ENCODE results near the gene CDRT4. TPM values are rescaled to one million over a fixed set of nuclear protein-coding genes. Genes with fewer than 3 reads are reported as not detected.

The CDRT4 gene
- total and polyA plus RNA-seq, 9 donors: 0.57 to 7.8 (median 2.2) TPM

DNA sequence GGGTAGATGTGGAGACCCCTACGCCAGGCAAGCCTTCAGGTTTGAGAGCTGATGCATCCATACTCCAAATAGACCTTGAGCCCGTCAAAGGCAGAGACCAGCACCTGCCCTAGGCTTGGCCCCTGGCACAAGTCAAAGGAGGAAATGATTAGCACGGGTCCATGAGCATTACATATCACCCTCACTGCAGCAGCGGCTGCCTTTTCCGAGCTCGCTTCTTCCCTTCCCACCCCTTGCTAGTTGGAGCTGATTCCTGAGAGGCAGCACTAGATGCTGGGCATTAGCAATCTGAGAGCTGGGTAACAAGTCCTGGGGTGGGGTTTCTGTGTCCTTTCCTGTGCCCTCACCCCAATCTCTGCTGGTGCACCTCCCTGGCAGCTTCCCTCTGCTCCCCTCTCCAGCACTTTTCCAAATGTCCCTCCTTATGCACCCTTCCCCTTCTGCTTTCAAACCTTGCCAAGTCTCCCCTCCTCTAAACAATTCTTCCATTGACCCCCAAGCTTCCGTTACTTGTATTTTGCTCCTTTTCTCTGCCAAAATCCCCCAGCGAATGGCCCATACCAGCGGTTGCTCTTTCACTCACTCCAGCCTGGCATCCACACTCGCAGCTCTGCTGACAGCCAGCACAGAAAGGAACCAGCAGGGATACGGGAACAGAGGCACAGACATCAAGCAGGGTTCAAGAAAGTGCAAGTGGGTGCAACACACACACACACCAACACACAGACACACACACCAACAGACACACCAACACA, 3.0 kb downstream of the CDRT4 start:
- Histone ChIP-seq H3K36me3 (ENCODE audit: control insufficient read depth, insufficient read depth, low read length) (no peaks in the 10 kb centered on the region), H3K27ac (ENCODE audit: low read length) (peak overlapping the region; percentile 79), H3K4me3 (ENCODE audit: low read length) (no peak overlapping the region), H3K9me3 (replicated peaks; ENCODE audit: control insufficient read depth, low read depth, low read length) (no peaks in the 10 kb centered on the region), H3K4me1 (ENCODE audit: control insufficient read depth, insufficient read depth, low read length) (peaks cover 41% of the 10 kb centered on the region), H3K27me3 (ENCODE audit: control insufficient read depth, insufficient read depth, low read length) (no peaks in the 10 kb centered on the region)
- 46% methylated on average over 7 of the region's 11 CpGs for WGBS (ENCODE audit: insufficient coverage)
- peak; percentile 41 for DNase-seq

DNA sequence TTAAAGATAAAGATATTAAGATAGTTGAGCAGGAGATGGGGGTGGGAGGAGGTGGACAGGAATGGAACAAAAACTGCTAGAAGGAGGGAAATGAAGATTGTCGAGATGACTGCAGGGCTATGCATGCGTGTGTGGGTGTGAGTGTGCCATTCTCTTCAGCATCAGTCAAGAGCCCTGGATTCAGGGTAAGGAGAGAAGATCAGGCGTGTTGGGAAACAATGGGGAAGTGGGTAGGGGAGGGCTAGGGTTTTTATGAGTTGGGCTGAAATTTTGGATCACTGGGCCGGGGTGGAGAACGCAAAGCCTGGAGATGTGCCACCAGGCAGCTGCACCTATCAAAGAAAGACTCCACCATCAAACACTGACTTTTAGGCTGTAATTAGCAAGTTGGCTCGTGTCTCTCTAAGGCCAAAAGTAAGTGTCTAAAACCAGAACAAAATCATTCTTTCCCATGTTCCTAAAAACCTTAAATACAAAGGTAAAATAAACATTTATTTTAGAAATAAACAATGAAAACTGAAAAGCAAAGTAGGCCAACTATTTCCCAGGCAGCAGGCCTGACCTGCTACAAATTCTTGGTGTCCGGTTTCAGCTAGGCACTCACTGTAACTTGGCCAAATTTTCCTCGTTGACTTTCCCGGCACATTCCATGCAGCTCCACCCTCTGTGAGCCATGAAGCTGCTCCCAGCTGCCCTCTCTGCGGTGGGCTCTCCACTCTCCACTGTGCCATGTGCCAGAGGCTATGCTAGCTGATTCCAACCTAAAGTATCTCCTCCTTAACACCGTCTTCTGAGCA, 4.2 kb downstream of the CDRT4 start:
- peak; percentile 85 for DNase-seq
- Histone ChIP-seq H3K4me3 (ENCODE audit: low read length) (no peak overlapping the region), H3K4me1 (ENCODE audit: control insufficient read depth, insufficient read depth, low read length) (peaks cover 42% of the 10 kb centered on the region), H3K27ac (ENCODE audit: low read length) (peak overlapping the region; percentile 79), H3K9me3 (replicated peaks; ENCODE audit: control insufficient read depth, low read depth, low read length) (no peaks in the 10 kb centered on the region), H3K27me3 (ENCODE audit: control insufficient read depth, insufficient read depth, low read length) (no peaks in the 10 kb centered on the region), H3K36me3 (ENCODE audit: control insufficient read depth, insufficient read depth, low read length) (no peaks in the 10 kb centered on the region)
- WGBS (ENCODE audit: insufficient coverage): 30% methylated on average over 5 of the region's 11 CpGs

DNA sequence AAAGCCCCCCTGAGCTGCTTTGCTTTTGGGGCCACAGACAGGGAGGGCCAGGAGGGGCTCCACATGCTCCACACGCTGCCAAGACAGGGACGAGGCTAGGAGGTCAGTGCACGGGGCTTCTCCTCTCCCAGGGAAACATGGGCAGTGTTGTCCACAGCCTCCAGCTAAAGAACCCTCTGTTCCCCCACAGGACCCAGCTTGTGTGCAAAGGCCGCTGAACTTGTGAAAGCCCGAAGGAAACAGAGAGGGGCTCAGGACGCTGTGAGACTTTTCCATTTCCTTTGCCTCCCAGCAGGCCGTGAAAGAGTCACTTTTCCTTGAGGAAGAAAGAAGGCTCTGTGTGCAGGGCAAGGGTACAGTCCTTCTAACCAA, 9.7 kb downstream of the CDRT4 start:
- H3K4me3 ChIP-seq (ENCODE audit: low read length): no peak overlapping the region
- peak overlapping the region; percentile 93 for H3K27ac ChIP-seq (ENCODE audit: low read length)
- H3K4me1 ChIP-seq (ENCODE audit: control insufficient read depth, insufficient read depth, low read length): peaks cover 49% of the 10 kb centered on the region
- H3K36me3 ChIP-seq (ENCODE audit: control insufficient read depth, insufficient read depth, low read length): no peaks in the 10 kb centered on the region
- H3K27me3 ChIP-seq (ENCODE audit: control insufficient read depth, insufficient read depth, low read length): no peaks in the 10 kb centered on the region
- WGBS (ENCODE audit: insufficient coverage): 9% methylated on average over 5 of the region's 7 CpGs
- H3K9me3 ChIP-seq (replicated peaks; ENCODE audit: control insufficient read depth, low read depth, low read length): peaks cover 5% of the 10 kb centered on the region
- no peak for DNase-seq

DNA sequence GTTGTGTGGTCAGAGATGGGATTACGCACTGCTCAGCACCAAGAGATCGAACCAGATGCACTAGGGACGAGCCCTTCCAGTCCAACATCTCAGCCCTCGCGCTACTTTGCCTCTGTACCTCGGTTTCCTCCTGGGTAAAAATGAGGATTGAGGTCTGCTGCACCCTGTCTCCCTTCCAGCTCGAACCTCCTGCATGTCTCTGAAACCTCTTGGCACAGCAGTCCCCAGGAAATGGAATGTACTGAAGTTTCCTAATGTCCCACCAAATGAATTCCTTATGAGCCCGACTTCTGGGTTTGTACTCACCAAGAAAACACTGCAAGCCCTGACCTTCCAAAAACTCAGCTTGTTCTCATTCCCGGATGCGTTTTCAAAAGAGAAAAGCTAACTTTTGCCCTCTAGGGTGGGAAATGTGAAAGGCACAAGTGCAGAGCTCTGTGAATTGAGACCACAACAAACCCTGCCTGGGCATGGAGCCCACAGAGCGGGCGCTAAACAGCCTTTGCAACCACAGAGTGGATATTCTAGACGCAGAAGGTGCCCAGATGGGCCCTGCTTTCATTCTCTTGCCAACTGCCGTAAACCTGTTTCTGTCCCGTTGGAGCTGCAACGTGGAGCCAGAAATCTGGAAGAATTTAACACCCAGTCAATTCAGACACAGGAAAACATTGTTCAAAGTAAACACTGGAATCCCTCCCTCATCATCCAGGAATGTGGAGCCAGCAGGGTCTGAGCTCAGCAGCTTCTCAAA, 10.3 kb downstream of the CDRT4 start:
- no peaks in the 10 kb centered on the region for H3K36me3 ChIP-seq (ENCODE audit: control insufficient read depth, insufficient read depth, low read length)
- peak overlapping the region; percentile 93 for H3K27ac ChIP-seq (ENCODE audit: low read length)
- 15% methylated on average over 15 of the region's 16 CpGs for WGBS (ENCODE audit: insufficient coverage)
- peaks cover 5% of the 10 kb centered on the region for H3K9me3 ChIP-seq (replicated peaks; ENCODE audit: control insufficient read depth, low read depth, low read length)
- no peaks in the 10 kb centered on the region for H3K27me3 ChIP-seq (ENCODE audit: control insufficient read depth, insufficient read depth, low read length)
- peaks cover 48% of the 10 kb centered on the region for H3K4me1 ChIP-seq (ENCODE audit: control insufficient read depth, insufficient read depth, low read length)
- peak; percentile 95 for DNase-seq
- H3K4me3 ChIP-seq (ENCODE audit: low read length): no peak overlapping the region

DNA sequence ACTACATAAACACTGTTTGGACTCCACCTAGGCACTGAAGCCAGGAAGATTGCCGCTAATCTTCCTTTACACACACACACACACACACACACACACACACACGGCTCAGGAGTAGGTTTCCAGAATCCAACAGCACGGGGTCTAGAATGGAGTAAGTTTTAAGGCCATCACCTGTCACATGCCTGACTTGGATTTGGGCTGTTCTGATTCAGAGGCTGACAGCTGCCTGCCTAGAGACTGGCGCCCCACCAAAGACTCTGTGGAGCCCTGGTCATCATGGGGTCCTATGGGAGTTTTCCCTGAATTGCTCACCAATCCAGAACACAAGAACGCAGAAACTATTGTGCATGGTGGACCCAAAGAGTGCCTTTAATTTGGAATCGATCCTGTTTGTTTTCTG, 10.9 kb downstream of the CDRT4 start:
- Histone ChIP-seq H3K9me3 (replicated peaks; ENCODE audit: control insufficient read depth, low read depth, low read length) (peaks cover 5% of the 10 kb centered on the region), H3K36me3 (ENCODE audit: control insufficient read depth, insufficient read depth, low read length) (no peaks in the 10 kb centered on the region), H3K27ac (ENCODE audit: low read length) (peak overlapping the region; percentile 93), H3K4me3 (ENCODE audit: low read length) (no peak overlapping the region), H3K27me3 (ENCODE audit: control insufficient read depth, insufficient read depth, low read length) (no peaks in the 10 kb centered on the region), H3K4me1 (ENCODE audit: control insufficient read depth, insufficient read depth, low read length) (peaks cover 48% of the 10 kb centered on the region)
- DNase-seq: peak; percentile 85
- no CpG with 5 or more reads among the region's 6 CpGs for WGBS (ENCODE audit: insufficient coverage)

DNA sequence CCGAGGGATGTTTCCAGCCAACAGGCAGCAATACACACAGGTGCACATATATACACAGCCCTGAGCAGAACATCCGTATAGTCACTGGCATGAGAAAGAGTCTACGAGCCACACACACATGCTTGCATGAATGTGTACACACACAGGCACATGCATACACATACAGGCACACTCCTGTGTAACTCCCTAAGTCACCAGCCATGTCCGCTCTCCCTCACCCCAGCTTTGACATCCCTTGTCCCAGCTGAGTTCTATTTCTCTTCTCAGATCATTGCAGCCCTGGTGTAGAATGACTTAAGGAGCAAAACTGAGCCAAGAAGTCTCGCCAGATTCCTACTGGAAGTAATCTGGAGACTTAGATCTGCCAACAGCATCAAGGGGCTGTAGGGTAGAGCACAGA, 13.1 kb downstream of the CDRT4 start:
- H3K36me3 ChIP-seq (ENCODE audit: control insufficient read depth, insufficient read depth, low read length): no peaks in the 10 kb centered on the region
- H3K4me1 ChIP-seq (ENCODE audit: control insufficient read depth, insufficient read depth, low read length): peaks cover 46% of the 10 kb centered on the region
- DNase-seq: no peak
- no peak overlapping the region for H3K4me3 ChIP-seq (ENCODE audit: low read length)
- peaks cover 5% of the 10 kb centered on the region for H3K9me3 ChIP-seq (replicated peaks; ENCODE audit: control insufficient read depth, low read depth, low read length)
- no peaks in the 10 kb centered on the region for H3K27me3 ChIP-seq (ENCODE audit: control insufficient read depth, insufficient read depth, low read length)
- WGBS (ENCODE audit: insufficient coverage): 73% methylated on average over 3 of the region's 5 CpGs
- H3K27ac ChIP-seq (ENCODE audit: low read length): no peak overlapping the region

DNA sequence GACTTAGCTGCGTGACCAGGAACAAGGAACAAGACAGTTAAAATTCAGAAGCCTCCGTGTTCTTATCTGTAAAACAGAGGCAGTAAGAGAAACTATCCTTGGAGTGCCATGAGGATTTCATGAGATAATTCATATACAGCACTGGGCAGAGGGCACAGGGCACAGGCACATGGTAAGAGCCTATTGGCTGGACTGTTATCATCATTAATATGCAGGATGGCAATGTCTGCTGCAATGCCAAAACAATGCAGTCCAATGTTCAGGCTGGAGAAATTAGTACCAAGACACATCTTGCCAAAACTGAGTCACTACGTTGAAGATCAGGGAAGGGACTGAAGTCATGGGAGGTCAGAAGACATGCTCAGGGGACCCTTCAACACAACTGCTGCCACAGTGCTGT, 13.6 kb downstream of the CDRT4 start:
- Histone ChIP-seq H3K4me1 (ENCODE audit: control insufficient read depth, insufficient read depth, low read length) (peaks cover 42% of the 10 kb centered on the region), H3K9me3 (replicated peaks; ENCODE audit: control insufficient read depth, low read depth, low read length) (peaks cover 5% of the 10 kb centered on the region), H3K36me3 (ENCODE audit: control insufficient read depth, insufficient read depth, low read length) (no peaks in the 10 kb centered on the region), H3K4me3 (ENCODE audit: low read length) (no peak overlapping the region), H3K27ac (ENCODE audit: low read length) (no peak overlapping the region), H3K27me3 (ENCODE audit: control insufficient read depth, insufficient read depth, low read length) (no peaks in the 10 kb centered on the region)
- 83% methylated on average over 2 of the region's 3 CpGs for WGBS (ENCODE audit: insufficient coverage)
- no peak for DNase-seq

DNA sequence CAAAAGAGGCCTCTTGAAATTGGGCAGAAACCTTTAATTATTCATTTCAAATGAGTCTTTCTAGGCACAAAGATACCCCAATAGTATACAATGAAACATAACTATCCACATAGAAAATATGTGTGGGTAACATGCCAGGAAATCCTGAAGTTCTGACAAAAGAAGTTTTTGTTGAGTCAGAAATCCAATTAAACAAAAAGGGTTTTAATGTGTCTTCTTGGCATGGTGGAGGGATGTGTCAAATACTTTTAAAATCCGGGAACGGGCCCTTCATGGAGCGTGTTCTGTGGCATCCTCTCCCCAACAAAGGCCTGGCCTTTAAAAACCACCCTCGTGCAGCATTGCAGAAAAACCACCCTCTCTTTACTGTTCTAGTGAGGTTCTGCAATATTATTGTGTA, 14.2 kb downstream of the CDRT4 start:
- no CpG with 5 or more reads among the region's 4 CpGs for WGBS (ENCODE audit: insufficient coverage)
- Histone ChIP-seq H3K4me1 (ENCODE audit: control insufficient read depth, insufficient read depth, low read length) (peaks cover 42% of the 10 kb centered on the region), H3K27me3 (ENCODE audit: control insufficient read depth, insufficient read depth, low read length) (no peaks in the 10 kb centered on the region), H3K4me3 (ENCODE audit: low read length) (no peak overlapping the region), H3K36me3 (ENCODE audit: control insufficient read depth, insufficient read depth, low read length) (no peaks in the 10 kb centered on the region), H3K27ac (ENCODE audit: low read length) (no peak overlapping the region), H3K9me3 (replicated peaks; ENCODE audit: control insufficient read depth, low read depth, low read length) (peaks cover 5% of the 10 kb centered on the region)
- no peak for DNase-seq

DNA sequence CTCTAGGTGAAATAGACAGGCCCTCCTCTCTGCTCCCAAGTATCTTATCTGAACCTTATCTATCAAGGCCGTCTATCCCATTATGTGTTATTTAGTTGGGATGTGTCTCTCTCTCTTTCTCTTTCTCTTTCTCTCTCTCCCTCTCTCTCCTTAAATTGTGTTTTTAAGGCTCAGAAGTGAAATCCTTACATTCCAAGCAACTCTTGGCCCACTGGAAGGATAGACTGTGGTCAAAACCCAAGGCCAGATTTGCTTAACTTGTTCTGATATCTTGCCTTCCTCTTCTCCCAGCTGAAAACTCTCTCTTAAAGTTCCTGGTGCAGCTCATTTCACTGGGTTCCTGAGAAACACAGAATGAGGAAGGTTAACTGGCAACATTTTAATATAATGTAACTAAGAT, 14.7 kb downstream of the CDRT4 start:
- Histone ChIP-seq H3K9me3 (replicated peaks; ENCODE audit: control insufficient read depth, low read depth, low read length) (peaks cover 5% of the 10 kb centered on the region), H3K4me1 (ENCODE audit: control insufficient read depth, insufficient read depth, low read length) (peaks cover 37% of the 10 kb centered on the region), H3K36me3 (ENCODE audit: control insufficient read depth, insufficient read depth, low read length) (no peaks in the 10 kb centered on the region), H3K4me3 (ENCODE audit: low read length) (no peak overlapping the region), H3K27me3 (ENCODE audit: control insufficient read depth, insufficient read depth, low read length) (no peaks in the 10 kb centered on the region), H3K27ac (ENCODE audit: low read length) (no peak overlapping the region)
- no CpG with 5 or more reads among the region's 1 CpG for WGBS (ENCODE audit: insufficient coverage)
- no peak for DNase-seq

DNA sequence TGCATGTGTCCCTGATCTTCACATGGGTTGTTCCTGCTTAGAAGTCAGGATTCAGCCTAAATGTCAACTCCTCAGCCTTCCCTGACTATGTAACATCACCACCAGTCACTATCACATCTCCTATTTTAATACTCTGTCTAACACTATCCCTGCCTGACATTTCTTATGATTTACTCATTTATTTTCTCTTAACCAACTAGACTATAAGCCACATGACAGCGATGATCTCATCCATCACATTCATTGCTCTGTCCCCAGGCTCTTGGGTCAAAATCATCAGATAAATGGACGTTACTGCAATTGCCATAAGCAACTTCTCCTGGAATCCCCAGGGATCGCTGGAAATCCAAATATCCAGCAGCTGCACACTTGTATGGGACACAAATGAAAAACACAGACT, 15.7 kb downstream of the CDRT4 start:
- WGBS (ENCODE audit: insufficient coverage): 90% methylated on average over 3 of the region's 3 CpGs
- H3K36me3 ChIP-seq (ENCODE audit: control insufficient read depth, insufficient read depth, low read length): no peaks in the 10 kb centered on the region
- H3K27me3 ChIP-seq (ENCODE audit: control insufficient read depth, insufficient read depth, low read length): no peaks in the 10 kb centered on the region
- no peak for DNase-seq
- no peak overlapping the region for H3K27ac ChIP-seq (ENCODE audit: low read length)
- peaks cover 26% of the 10 kb centered on the region for H3K4me1 ChIP-seq (ENCODE audit: control insufficient read depth, insufficient read depth, low read length)
- peaks cover 5% of the 10 kb centered on the region for H3K9me3 ChIP-seq (replicated peaks; ENCODE audit: control insufficient read depth, low read depth, low read length)
- no peak overlapping the region for H3K4me3 ChIP-seq (ENCODE audit: low read length)
